GM12878 (cell line): ENCODE measurements around the gene TXNRD3. TPM values are rescaled to one million over a fixed set of nuclear protein-coding genes. Genes with fewer than 3 reads are reported as not detected.

Experiments
- ATAC-seq: fragments of 200-7000 bp; cut with Tn5 transposase; 3 replicates; pipeline ENCODE4 v1.9.1; 2020; ENCODE audit warnings: mild to moderate bottlenecking, moderate library complexity
- BruUV-seq: library from RNA; stranded (reverse); fragments of 400-500 nt; replicated peaks from 2 replicates; lab custom pipeline; 2021; lab: Mats Ljungman, UMichigan
- CTCF ChIA-PET: fragments of 300-600 bp; sonication (Branson Sonifier 250); formaldehyde crosslinking; extraction: SDS; loops from one replicate; lab custom pipeline; 2021; ENCODE audit warnings: inconsistent platforms; lab: Yijun Ruan, JAX
- POLR2A ChIA-PET: fragments of 350-600 bp; formaldehyde crosslinking; extraction: SDS; loops from one replicate; lab custom pipeline; 2021; ENCODE audit warnings: inconsistent platforms; lab: Charles Lee
- RAD21 ChIA-PET: fragments of 300-600 bp; sonication (Branson Sonifier 250); formaldehyde crosslinking; loops from one replicate; lab custom pipeline; 2023; ENCODE audit warnings: antibody characterized with exemption; ENCODE audit not compliant: unreplicated experiment; lab: Charles Lee
- SMC1A ChIA-PET: fragments of 300-600 bp; sonication (Branson Sonifier 250); formaldehyde crosslinking; loops from one replicate; lab custom pipeline; 2023; ENCODE audit not compliant: unreplicated experiment, uncharacterized antibody; lab: Charles Lee
- DNase-seq: peaks from one replicate; pipeline ENCODE4 v3.0.0-alpha.2; 2011; ENCODE audit warnings: low read depth, low spot score
- FAIRE-seq: peaks from 3 replicates; lab custom pipeline; 2011; peaks lifted over from hg19 to GRCh38; lab: Jason Lieb, UNC
- H2AFZ ChIP-seq: 2 replicates; pipeline ENCODE4 v1.6.0; 2011; ENCODE audit warnings: low read depth, low read length, control low read depth; ENCODE audit not compliant: control insufficient read depth
- H3K27ac ChIP-seq: 2 replicates; pipeline ENCODE4 v1.5.1; 2011; ENCODE audit warnings: control low read depth; ENCODE audit not compliant: control insufficient read depth, insufficient read depth
- H3K27me3 ChIP-seq, 2 experiments: replicated peaks in 1 of 2; 2 replicates each; pipeline versions ENCODE4 v1.6.0 to v1.6.1; 2011; ENCODE audit warnings: low read length in 1 of 2; ENCODE audit not compliant: control insufficient read depth in 2 of 2, insufficient read depth in 2 of 2
- H3K36me3 ChIP-seq, 2 experiments: 2 replicates each; pipeline ENCODE4 v1.5.1; 2011; ENCODE audit warnings: low read length in 1 of 2; ENCODE audit not compliant: control insufficient read depth in 2 of 2, insufficient read depth in 2 of 2
- H3K4me1 ChIP-seq: 2 replicates; pipeline ENCODE4 v1.6.1; 2011; ENCODE audit warnings: mild to moderate bottlenecking, low read length, moderate library complexity, mixed read lengths; ENCODE audit not compliant: control insufficient read depth, insufficient read depth
- H3K4me2 ChIP-seq: 2 replicates; pipeline ENCODE4 v1.6.0; 2011; ENCODE audit warnings: control low read depth; ENCODE audit not compliant: control insufficient read depth, insufficient read depth
- H3K4me3 ChIP-seq: fragments of 200-600 bp; sonication (generic); 2 replicates; pipeline ENCODE4 v1.5.1; 2016
- H3K79me2 ChIP-seq: 2 replicates; pipeline ENCODE4 v1.6.0; 2011; ENCODE audit warnings: low read length; ENCODE audit not compliant: control insufficient read depth, insufficient read depth
- H3K9ac ChIP-seq: 2 replicates; pipeline ENCODE4 v1.8.0; 2011; ENCODE audit warnings: low read length, control low read depth, mixed read lengths; ENCODE audit not compliant: control insufficient read depth, insufficient read depth
- H3K9me3 ChIP-seq: replicated peaks from 3 replicates; pipeline ENCODE4 v1.5.1; 2011; ENCODE audit warnings: mild to moderate bottlenecking, low read length; ENCODE audit not compliant: control insufficient read depth, insufficient read depth
- H4K20me1 ChIP-seq: 2 replicates; pipeline ENCODE4 v1.6.0; 2011; ENCODE audit not compliant: control insufficient read depth, insufficient read depth
- CHD4 ChIP-seq: fragments of 200-600 bp; sonication (generic); IDR thresholded peaks from 2 replicates; pipeline ENCODE4 v1.6.1; 2016; ENCODE audit warnings: mild to moderate bottlenecking
- EGR1 ChIP-seq, 2 experiments: IDR thresholded peaks; 1 replicate in 1 of 2; 2 replicates in 1 of 2; pipeline ENCODE4 v1.6.1; 2011 to 2012; ENCODE audit warnings: low read depth in 2 of 2, low read length in 2 of 2, borderline replicate concordance in 1 of 2, mild to moderate bottlenecking in 1 of 2, moderate library complexity in 1 of 2
- ETV6 ChIP-seq, 2 experiments: fragments of 450-650 bp in 1 of 2; IDR thresholded peaks in 1 of 2; conservative IDR thresholded peaks in 1 of 2; 2 replicates each; pipeline ENCODE4 v1.6.1; 2014; ENCODE audit warnings: antibody characterized with exemption in 1 of 2, borderline replicate concordance in 1 of 2, low read depth in 1 of 2, mild to moderate bottlenecking in 1 of 2, moderate library complexity in 1 of 2
- GABPA ChIP-seq: IDR thresholded peaks from 2 replicates; pipeline ENCODE4 v1.6.1; 2014; ENCODE audit warnings: antibody characterized with exemption, low read depth, mild to moderate bottlenecking, inconsistent platforms
- MYB ChIP-seq: fragments of 150-350 bp; IDR thresholded peaks from 2 replicates; pipeline ENCODE4 v1.6.1; 2014; ENCODE audit warnings: mild to moderate bottlenecking, low read depth, low read length, borderline replicate concordance
- POLR2A ChIP-seq: IDR thresholded peaks from 2 replicates; pipeline ENCODE4 v1.6.1; 2011; ENCODE audit warnings: low read depth, mild to moderate bottlenecking, low read length
- POLR2AphosphoS2 ChIP-seq: IDR thresholded peaks from 2 replicates; pipeline ENCODE4 v1.6.1; 2011; ENCODE audit warnings: low read depth, mild to moderate bottlenecking, low read length, improper control_type of control experiment, moderate library complexity
- RCOR1 ChIP-seq: conservative IDR thresholded peaks from 2 replicates; pipeline ENCODE4 v1.6.1; 2012; ENCODE audit warnings: low read depth, low read length, improper control_type of control experiment
- SIX5 ChIP-seq: IDR thresholded peaks from 2 replicates; pipeline ENCODE4 v1.6.1; 2011; ENCODE audit warnings: mild to moderate bottlenecking, low read depth, low read length, moderate library complexity; ENCODE audit not compliant: severe bottlenecking
- SMAD5 ChIP-seq: IDR thresholded peaks from 2 replicates; pipeline ENCODE4 v1.6.1; 2016; ENCODE audit warnings: antibody characterized with exemption, low read depth
- TARDBP ChIP-seq: IDR thresholded peaks from 2 replicates; pipeline ENCODE4 v1.6.1; 2016; ENCODE audit warnings: borderline replicate concordance
- TCF7 ChIP-seq: IDR thresholded peaks from 2 replicates; pipeline ENCODE4 v1.6.1; 2014; ENCODE audit warnings: antibody characterized with exemption, borderline replicate concordance
- WGBS: methylation state at CpG from one replicate; pipeline ENCODE4 v1.1.6; 2016; ENCODE audit warnings: low lambda C conversion rate; ENCODE audit not compliant: insufficient replicate concordance, insufficient coverage; ENCODE audit errors: missing lambda C conversion rate; 5-methylcytosine and 5-hydroxymethylcytosine counted together
- in situ Hi-C: fragments of 300-500 bp; cut with MboI; formaldehyde crosslinking; loops from 9 replicates; pipeline ENCODE4 v1.14.3; 2018; ENCODE audit warnings: mixed read lengths
- intact Hi-C: fragments of 100-400 bp; cut with micrococcal nuclease; formaldehyde crosslinking; loops from one replicate; pipeline ENCODE4 v1.14.2; 2022; ENCODE audit not compliant: unreplicated experiment
- polyA plus RNA-seq, 11 experiments: library from polyadenylated mRNA; depleted of rRNA in 4 of 11; unstranded in 6 of 11; stranded (reverse) in 5 of 11; fragments of >200 nt; fragmentation: Nextera tagmentation in 4 of 11; fragmentation: Illumina TruSeq in 1 of 11; extraction: Ambion mirVana in 4 of 11; extraction: Trizol in 1 of 11; gene quantifications; 1 replicate in 1 of 11; 2 replicates in 10 of 11; pipeline versions ENCODE4 v1.2.1 to v1.2.3, GENCODE V29; 2011 to 2016; ENCODE audit warnings: inconsistent platforms in 2 of 11, missing spikeins in 2 of 11, low read depth in 1 of 11
- total RNA-seq, 4 experiments: library from RNA; depleted of rRNA in 3 of 4; stranded (reverse); fragments of >200 nt in 3 of 4; fragmentation: Illumina TruSeq in 1 of 4; extraction: Trizol in 1 of 4; gene quantifications; 2 replicates each; pipeline versions ENCODE4 v1.2.1 to v1.2.3, GENCODE V29; 2013 to 2021
- TF ChIP-seq, protein P1 (sequence below): fragments of 450-650 bp; IDR thresholded peaks from 2 replicates; pipeline ENCODE4 v1.6.1; 2017; ENCODE audit warnings: borderline replicate concordance
- TF ChIP-seq, protein P2 (sequence below): fragments of 450-650 bp; IDR thresholded peaks from 2 replicates; pipeline ENCODE4 v1.6.1; 2017; ENCODE audit warnings: mild to moderate bottlenecking, moderate library complexity
- TF ChIP-seq, protein P3 (sequence below), 3 experiments: IDR thresholded peaks in 2 of 3; conservative IDR thresholded peaks in 1 of 3; 2 replicates each; pipeline ENCODE4 v1.5.1; 2011; ENCODE audit warnings: low read depth in 3 of 3, low read length in 3 of 3, mild to moderate bottlenecking in 3 of 3, control low read depth in 2 of 3, moderate library complexity in 2 of 3, inconsistent platforms in 1 of 3, mixed read lengths in 1 of 3; ENCODE audit not compliant: control insufficient read depth in 2 of 3, insufficient read depth in 1 of 3; ENCODE audit errors: extremely low read depth in 1 of 3
- TF ChIP-seq, protein P4 (sequence below): fragments of 450-650 bp; IDR thresholded peaks from 2 replicates; pipeline ENCODE4 v1.6.1; 2014; ENCODE audit warnings: mild to moderate bottlenecking

TXNRD3 gene
- total and polyA plus RNA-seq, 10 of the 15 experiments (the other 5 are each of a cell fraction or from before 2014, with no cell fraction given): not detected

DNA sequence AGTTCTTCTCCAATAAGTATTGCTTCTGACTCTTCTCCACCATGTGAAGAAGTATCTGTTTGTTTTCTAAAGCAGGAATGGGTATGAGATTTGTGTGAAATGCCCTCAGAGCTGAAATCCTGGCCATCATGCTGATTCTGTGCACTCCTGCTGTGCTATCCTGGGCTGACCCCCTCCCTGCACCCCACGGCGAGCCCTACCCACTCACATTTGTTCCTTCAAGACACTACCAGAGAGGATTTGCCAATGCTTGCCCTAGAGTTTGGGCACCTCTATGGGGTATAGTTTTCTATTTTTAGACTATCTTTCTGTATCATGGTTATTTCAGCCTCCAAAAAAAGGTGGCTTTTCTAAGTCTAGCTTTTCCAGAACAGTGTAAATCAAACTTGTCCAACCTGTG is 18.5 kb downstream of the TXNRD3 start:
- H3K36me3 ChIP-seq: no peaks in the 10 kb centered on the region
- H3K79me2 ChIP-seq: no peaks in the 10 kb centered on the region
- no peak overlapping the region for H3K27ac ChIP-seq
- in situ Hi-C loops (no loop called here), intact Hi-C loops (no loop called here)
- BruUV-seq: no TSS peak
- H3K4me2 ChIP-seq: no peak overlapping the region
- H3K27me3 ChIP-seq: peaks cover 0 to 3% of the 10 kb centered on the region in 2 experiments; a peak in 1 of 4 replicates
- no peak overlapping the region for H3K9ac ChIP-seq
- FAIRE-seq (no peak), DNase-seq (no peak), ATAC-seq (no peak)
- SMC1A ChIA-PET: no interaction called here
- H3K9me3 ChIP-seq: no peaks in the 10 kb centered on the region
- CTCF ChIA-PET: interaction anchor here (0.6 to 1.0 kb wide), 2 partner anchors 13 to 250 kb away, joined by 3 read pairs; no protein-coding TSS in a partner anchor
- H2AFZ ChIP-seq: no peak overlapping the region
- WGBS: 85% methylated on average over 2 of the region's 2 CpGs
- POLR2A ChIA-PET: no interaction called here
- RAD21 ChIA-PET: no interaction called here
- no peaks in the 10 kb centered on the region for H3K4me1 ChIP-seq
- no peaks in the 10 kb centered on the region for H4K20me1 ChIP-seq
- H3K4me3 ChIP-seq: no peak overlapping the region
- TF ChIP-seq MYB (no peak), SMAD5 (no peak), TCF7 (no peak), SIX5 (no peak), POLR2A (no peak), CHD4 (no peak), EGR1 (IDR thresholded peaks at IDR 0.05; ENCODE audit: borderline replicate concordance in 1 of 2, low read depth in 2 of 2, low read length in 2 of 2) (no peak), RCOR1 (no peak), TARDBP (no peak), ETV6 (conservative IDR thresholded peaks at IDR 0.05 in 1 of 2, IDR thresholded peaks at IDR 0.05 in 1 of 2; ENCODE audit: borderline replicate concordance in 1 of 2, low read depth in 1 of 2) (no peak), POLR2AphosphoS2 (no peak), GABPA (no peak)
- TF ChIP-seq, protein P1, sequence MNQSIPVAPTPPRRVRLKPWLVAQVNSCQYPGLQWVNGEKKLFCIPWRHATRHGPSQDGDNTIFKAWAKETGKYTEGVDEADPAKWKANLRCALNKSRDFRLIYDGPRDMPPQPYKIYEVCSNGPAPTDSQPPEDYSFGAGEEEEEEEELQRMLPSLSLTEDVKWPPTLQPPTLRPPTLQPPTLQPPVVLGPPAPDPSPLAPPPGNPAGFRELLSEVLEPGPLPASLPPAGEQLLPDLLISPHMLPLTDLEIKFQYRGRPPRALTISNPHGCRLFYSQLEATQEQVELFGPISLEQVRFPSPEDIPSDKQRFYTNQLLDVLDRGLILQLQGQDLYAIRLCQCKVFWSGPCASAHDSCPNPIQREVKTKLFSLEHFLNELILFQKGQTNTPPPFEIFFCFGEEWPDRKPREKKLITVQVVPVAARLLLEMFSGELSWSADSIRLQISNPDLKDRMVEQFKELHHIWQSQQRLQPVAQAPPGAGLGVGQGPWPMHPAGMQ: no peak
- TF ChIP-seq, protein P2, sequence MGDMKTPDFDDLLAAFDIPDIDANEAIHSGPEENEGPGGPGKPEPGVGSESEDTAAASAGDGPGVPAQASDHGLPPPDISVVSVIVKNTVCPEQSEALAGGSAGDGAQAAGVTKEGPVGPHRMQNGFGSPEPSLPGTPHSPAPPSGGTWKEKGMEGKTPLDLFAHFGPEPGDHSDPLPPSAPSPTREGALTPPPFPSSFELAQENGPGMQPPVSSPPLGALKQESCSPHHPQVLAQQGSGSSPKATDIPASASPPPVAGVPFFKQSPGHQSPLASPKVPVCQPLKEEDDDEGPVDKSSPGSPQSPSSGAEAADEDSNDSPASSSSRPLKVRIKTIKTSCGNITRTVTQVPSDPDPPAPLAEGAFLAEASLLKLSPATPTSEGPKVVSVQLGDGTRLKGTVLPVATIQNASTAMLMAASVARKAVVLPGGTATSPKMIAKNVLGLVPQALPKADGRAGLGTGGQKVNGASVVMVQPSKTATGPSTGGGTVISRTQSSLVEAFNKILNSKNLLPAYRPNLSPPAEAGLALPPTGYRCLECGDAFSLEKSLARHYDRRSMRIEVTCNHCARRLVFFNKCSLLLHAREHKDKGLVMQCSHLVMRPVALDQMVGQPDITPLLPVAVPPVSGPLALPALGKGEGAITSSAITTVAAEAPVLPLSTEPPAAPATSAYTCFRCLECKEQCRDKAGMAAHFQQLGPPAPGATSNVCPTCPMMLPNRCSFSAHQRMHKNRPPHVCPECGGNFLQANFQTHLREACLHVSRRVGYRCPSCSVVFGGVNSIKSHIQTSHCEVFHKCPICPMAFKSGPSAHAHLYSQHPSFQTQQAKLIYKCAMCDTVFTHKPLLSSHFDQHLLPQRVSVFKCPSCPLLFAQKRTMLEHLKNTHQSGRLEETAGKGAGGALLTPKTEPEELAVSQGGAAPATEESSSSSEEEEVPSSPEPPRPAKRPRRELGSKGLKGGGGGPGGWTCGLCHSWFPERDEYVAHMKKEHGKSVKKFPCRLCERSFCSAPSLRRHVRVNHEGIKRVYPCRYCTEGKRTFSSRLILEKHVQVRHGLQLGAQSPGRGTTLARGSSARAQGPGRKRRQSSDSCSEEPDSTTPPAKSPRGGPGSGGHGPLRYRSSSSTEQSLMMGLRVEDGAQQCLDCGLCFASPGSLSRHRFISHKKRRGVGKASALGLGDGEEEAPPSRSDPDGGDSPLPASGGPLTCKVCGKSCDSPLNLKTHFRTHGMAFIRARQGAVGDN: no peak
- TF ChIP-seq, protein P3, sequence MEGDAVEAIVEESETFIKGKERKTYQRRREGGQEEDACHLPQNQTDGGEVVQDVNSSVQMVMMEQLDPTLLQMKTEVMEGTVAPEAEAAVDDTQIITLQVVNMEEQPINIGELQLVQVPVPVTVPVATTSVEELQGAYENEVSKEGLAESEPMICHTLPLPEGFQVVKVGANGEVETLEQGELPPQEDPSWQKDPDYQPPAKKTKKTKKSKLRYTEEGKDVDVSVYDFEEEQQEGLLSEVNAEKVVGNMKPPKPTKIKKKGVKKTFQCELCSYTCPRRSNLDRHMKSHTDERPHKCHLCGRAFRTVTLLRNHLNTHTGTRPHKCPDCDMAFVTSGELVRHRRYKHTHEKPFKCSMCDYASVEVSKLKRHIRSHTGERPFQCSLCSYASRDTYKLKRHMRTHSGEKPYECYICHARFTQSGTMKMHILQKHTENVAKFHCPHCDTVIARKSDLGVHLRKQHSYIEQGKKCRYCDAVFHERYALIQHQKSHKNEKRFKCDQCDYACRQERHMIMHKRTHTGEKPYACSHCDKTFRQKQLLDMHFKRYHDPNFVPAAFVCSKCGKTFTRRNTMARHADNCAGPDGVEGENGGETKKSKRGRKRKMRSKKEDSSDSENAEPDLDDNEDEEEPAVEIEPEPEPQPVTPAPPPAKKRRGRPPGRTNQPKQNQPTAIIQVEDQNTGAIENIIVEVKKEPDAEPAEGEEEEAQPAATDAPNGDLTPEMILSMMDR (IDR thresholded peaks at IDR 0.05 in 2 of 3, conservative IDR thresholded peaks at IDR 0.05 in 1 of 3; ENCODE audit: control insufficient read depth in 2 of 3, extremely low read depth in 1 of 3, insufficient read depth in 1 of 3, low read depth in 3 of 3, low read length in 3 of 3): no peak
- TF ChIP-seq, protein P4, sequence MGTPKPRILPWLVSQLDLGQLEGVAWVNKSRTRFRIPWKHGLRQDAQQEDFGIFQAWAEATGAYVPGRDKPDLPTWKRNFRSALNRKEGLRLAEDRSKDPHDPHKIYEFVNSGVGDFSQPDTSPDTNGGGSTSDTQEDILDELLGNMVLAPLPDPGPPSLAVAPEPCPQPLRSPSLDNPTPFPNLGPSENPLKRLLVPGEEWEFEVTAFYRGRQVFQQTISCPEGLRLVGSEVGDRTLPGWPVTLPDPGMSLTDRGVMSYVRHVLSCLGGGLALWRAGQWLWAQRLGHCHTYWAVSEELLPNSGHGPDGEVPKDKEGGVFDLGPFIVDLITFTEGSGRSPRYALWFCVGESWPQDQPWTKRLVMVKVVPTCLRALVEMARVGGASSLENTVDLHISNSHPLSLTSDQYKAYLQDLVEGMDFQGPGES: no peak
